Measurements from ENCODE around the gene FNIP2.

FNIP2 gene

DNA sequence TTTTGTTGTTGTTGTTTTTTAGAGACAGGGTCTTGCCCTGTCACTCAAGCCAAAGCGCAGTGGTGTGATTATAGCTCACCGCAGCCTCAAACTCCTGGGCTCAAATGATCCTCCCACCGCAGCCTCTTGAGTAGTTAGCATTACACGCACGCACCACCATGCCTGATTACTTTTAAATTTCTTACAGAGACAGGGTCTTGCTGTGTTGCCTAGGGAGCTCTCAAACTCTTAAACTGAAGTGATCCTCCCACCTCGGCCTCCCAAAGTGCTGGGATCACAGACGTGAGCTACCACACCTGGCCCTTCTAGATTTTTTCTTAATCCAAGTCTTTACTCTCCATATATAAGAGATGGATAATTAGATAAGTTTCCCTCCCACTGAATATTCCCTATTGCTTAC is 29.2 kb downstream of the FNIP2 start:
- H3K9me3 ChIP-seq (ENCODE audit: insufficient read depth, low read length, severe bottlenecking) = no peaks in the 10 kb centered on the region
- ATAC-seq (ENCODE audit: insufficient read depth, low read depth) (no peak), DNase-seq (no peak)
- peaks cover 2% of the 10 kb centered on the region for H3K27me3 ChIP-seq (ENCODE audit: insufficient read depth, low read length, poor library complexity)
- no peak overlapping the region for H2AFZ ChIP-seq (ENCODE audit: low read depth, low read length)
- no peak overlapping the region for H3K27ac ChIP-seq (ENCODE audit: low read length)
- H4K20me1 ChIP-seq (ENCODE audit: insufficient read depth, low read length) = no peaks in the 10 kb centered on the region
- H3K9ac ChIP-seq (ENCODE audit: low read depth, low read length) = no peak overlapping the region
- H3K4me1 ChIP-seq (ENCODE audit: insufficient read depth, low read length) = no peaks in the 10 kb centered on the region
- H3K4me2 ChIP-seq (ENCODE audit: insufficient read depth, low read length) = no peak overlapping the region
- no peaks in the 10 kb centered on the region for H3K79me2 ChIP-seq (ENCODE audit: insufficient read depth, low read length)
- no peak overlapping the region for H3K4me3 ChIP-seq (ENCODE audit: low read depth in 1 of 2, low read length in 2 of 2)
- TF ChIP-seq EZH2 (IDR thresholded peaks at IDR 0.05; ENCODE audit: borderline replicate concordance, low read depth, low read length, severe bottlenecking) = no peak
- no peak for TF ChIP-seq CTCF (IDR thresholded peaks at IDR 0.05; ENCODE audit: borderline replicate concordance, extremely low read depth, low read length, poor library complexity, severe bottlenecking)
- no peaks in the 10 kb centered on the region for H3K36me3 ChIP-seq (ENCODE audit: insufficient read depth, low read length)

- Histone ChIP-seq H3K4me3 (ENCODE audit: low read depth in 1 of 2, low read length in 2 of 2) (no peak overlapping the region), H2AFZ (ENCODE audit: low read depth, low read length) (no peak overlapping the region), H3K4me2 (ENCODE audit: insufficient read depth, low read length) (no peak overlapping the region), H4K20me1 (ENCODE audit: insufficient read depth, low read length) (no peaks in the 10 kb centered on the region), H3K9ac (ENCODE audit: low read depth, low read length) (no peak overlapping the region), H3K4me1 (ENCODE audit: insufficient read depth, low read length) (no peaks in the 10 kb centered on the region), H3K27me3 (ENCODE audit: insufficient read depth, low read length, poor library complexity) (peaks cover 2% of the 10 kb centered on the region), H3K79me2 (ENCODE audit: insufficient read depth, low read length) (no peaks in the 10 kb centered on the region), H3K27ac (ENCODE audit: low read length) (no peak overlapping the region), H3K9me3 (ENCODE audit: insufficient read depth, low read length, severe bottlenecking) (no peaks in the 10 kb centered on the region), H3K36me3 (ENCODE audit: insufficient read depth, low read length) (no peaks in the 10 kb centered on the region)
- TF ChIP-seq CTCF (IDR thresholded peaks at IDR 0.05; ENCODE audit: borderline replicate concordance, extremely low read depth, low read length, poor library complexity, severe bottlenecking) = no peak
- TF ChIP-seq EZH2 (IDR thresholded peaks at IDR 0.05; ENCODE audit: borderline replicate concordance, low read depth, low read length, severe bottlenecking) = no peak
- no peak for DNase-seq
- ATAC-seq (ENCODE audit: insufficient read depth, low read depth) = no peak
These were observed 30.4 kb downstream of the FNIP2 start for GRCh38 chr4:158799013-158799770.

DNA sequence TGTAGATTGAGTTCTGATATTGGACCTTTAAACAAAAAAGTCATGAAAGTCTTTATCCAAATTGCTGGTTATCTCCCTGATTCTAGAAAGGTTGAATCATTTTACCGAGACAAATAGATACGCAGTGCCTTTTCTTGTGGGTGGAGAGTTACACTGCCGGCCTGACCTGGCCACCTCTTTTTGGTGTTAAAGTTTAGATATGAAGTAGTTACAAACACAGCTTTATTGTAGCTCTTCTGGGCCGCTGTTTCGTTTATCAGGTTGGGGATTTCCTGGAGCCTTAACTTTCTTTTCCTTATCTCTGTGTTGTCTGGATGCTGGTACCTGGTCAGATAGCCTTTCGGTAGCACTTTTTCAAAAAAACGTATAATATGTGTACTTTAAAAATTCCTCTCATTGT is 31.0 kb downstream of the FNIP2 start:
- no peak overlapping the region for H3K27ac ChIP-seq (ENCODE audit: low read length)
- H3K27me3 ChIP-seq (ENCODE audit: insufficient read depth, low read length, poor library complexity) = peaks cover 2% of the 10 kb centered on the region
- H4K20me1 ChIP-seq (ENCODE audit: insufficient read depth, low read length) = no peaks in the 10 kb centered on the region
- no peak overlapping the region for H2AFZ ChIP-seq (ENCODE audit: low read depth, low read length)
- no peak overlapping the region for H3K4me3 ChIP-seq (ENCODE audit: low read depth in 1 of 2, low read length in 2 of 2)
- no peaks in the 10 kb centered on the region for H3K4me1 ChIP-seq (ENCODE audit: insufficient read depth, low read length)
- ATAC-seq (ENCODE audit: insufficient read depth, low read depth) = no peak
- H3K4me2 ChIP-seq (ENCODE audit: insufficient read depth, low read length) = no peak overlapping the region
- TF ChIP-seq CTCF (IDR thresholded peaks at IDR 0.05; ENCODE audit: borderline replicate concordance, extremely low read depth, low read length, poor library complexity, severe bottlenecking) (no peak), EZH2 (IDR thresholded peaks at IDR 0.05; ENCODE audit: borderline replicate concordance, low read depth, low read length, severe bottlenecking) (no peak)
- DNase-seq = no peak
- no peaks in the 10 kb centered on the region for H3K36me3 ChIP-seq (ENCODE audit: insufficient read depth, low read length)
- no peaks in the 10 kb centered on the region for H3K79me2 ChIP-seq (ENCODE audit: insufficient read depth, low read length)
- no peak overlapping the region for H3K9ac ChIP-seq (ENCODE audit: low read depth, low read length)
- no peaks in the 10 kb centered on the region for H3K9me3 ChIP-seq (ENCODE audit: insufficient read depth, low read length, severe bottlenecking)
